ENCODE data around the gene HDGFL3. TPM values are rescaled to one million over a fixed set of nuclear protein-coding genes. Genes with fewer than 3 reads are reported as not detected.
"Not testable (repeated sequence)": the region's sequence is repeated elsewhere in the genome, so short reads cannot be mapped to it uniquely, and the experiment has no call there.

The HDGFL3 gene
- total and polyA plus RNA-seq, 5 donors, result 17.0 to 45.2 (median 36.1) TPM

GRCh38 chr15:83085461-83085860 is 122.2 kb downstream of the HDGFL3 start:
- H3K4me3 ChIP-seq (ENCODE audit: low read length); H3K9me3 ChIP-seq (ENCODE audit: control insufficient read depth, low read length); intact Hi-C loops (cut with DNase I); H3K4me1 ChIP-seq (ENCODE audit: control insufficient read depth, insufficient read depth, low read length); ATAC-seq; DNase-seq; H3K27ac ChIP-seq (ENCODE audit: low read length); H3K27me3 ChIP-seq (ENCODE audit: control insufficient read depth, insufficient read depth): not testable (repeated sequence)
- 87% methylated on average over 3 of the region's 3 CpGs for WGBS

GRCh38 chr15:83082730-83083386 is 124.8 kb downstream of the HDGFL3 start:
- no peaks in the 10 kb centered on the region for H3K9me3 ChIP-seq (ENCODE audit: control insufficient read depth, low read length)
- DNase-seq, result no peak
- H3K4me3 ChIP-seq (ENCODE audit: low read length), result no peak overlapping the region
- ATAC-seq, result no peak
- intact Hi-C loops (cut with DNase I), result no loop called here
- WGBS, result 73% methylated on average over 5 of the region's 5 CpGs
- no peaks in the 10 kb centered on the region for H3K4me1 ChIP-seq (ENCODE audit: control insufficient read depth, insufficient read depth, low read length)
- H3K27ac ChIP-seq (ENCODE audit: low read length), result no peak overlapping the region
- H3K27me3 ChIP-seq (ENCODE audit: control insufficient read depth, insufficient read depth), result no peaks in the 10 kb centered on the region

DNA sequence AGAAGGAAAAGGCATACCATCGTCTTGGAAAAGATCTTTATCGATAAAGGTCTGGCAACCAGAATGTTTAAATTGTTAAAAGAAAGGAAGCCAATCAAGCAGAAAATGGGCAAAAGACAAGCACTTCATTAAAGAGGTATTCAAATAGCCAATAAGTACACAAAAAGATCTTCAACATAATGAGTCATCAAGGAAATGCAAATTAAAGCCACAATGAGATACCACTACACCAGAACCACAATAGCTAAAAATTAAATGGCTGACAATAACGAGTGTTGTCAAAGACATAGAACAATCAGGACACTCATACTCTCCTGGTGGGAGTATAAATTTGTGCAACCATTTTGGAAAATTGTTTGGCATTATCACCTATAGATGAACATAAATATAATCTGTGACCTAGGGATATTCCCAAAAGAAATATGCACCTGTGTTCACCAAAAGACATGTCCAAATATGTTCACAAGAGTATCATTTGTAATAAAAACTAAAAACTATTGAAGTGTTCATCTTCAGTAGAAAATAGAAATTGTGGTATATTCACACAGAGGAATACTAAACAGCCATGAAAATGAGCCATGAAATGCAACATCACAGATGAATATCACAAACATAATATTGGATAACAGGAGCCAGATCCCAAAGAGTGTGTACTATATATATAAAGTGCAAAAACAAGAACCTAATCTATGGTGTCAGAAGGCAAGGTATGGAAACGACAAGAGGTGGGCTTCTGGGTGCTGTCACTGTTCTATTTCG is 126.2 kb downstream of the HDGFL3 start:
- ATAC-seq (no peak), DNase-seq (no peak)
- 80% methylated on average over 5 of the region's 5 CpGs for WGBS
- Histone ChIP-seq H3K4me1 (ENCODE audit: control insufficient read depth, insufficient read depth, low read length) (no peaks in the 10 kb centered on the region), H3K27ac (ENCODE audit: low read length) (no peak overlapping the region), H3K9me3 (ENCODE audit: control insufficient read depth, low read length) (no peaks in the 10 kb centered on the region), H3K27me3 (ENCODE audit: control insufficient read depth, insufficient read depth) (no peaks in the 10 kb centered on the region), H3K4me3 (ENCODE audit: low read length) (no peak overlapping the region)
- intact Hi-C loops (cut with DNase I), result no loop called here

- 77% methylated on average over 7 of the region's 7 CpGs for WGBS
- Histone ChIP-seq H3K27me3 (ENCODE audit: control insufficient read depth, insufficient read depth) (no peaks in the 10 kb centered on the region), H3K4me3 (ENCODE audit: low read length) (no peak overlapping the region), H3K27ac (ENCODE audit: low read length) (no peak overlapping the region), H3K4me1 (ENCODE audit: control insufficient read depth, insufficient read depth, low read length) (no peaks in the 10 kb centered on the region), H3K9me3 (ENCODE audit: control insufficient read depth, low read length) (no peaks in the 10 kb centered on the region)
- intact Hi-C loops (cut with DNase I), result no loop called here
- DNase-seq (no peak), ATAC-seq (peak in 1 of 2 donors; percentile 32)
Measured at GRCh38 chr15:83078712-83079111, 128.9 kb downstream of the HDGFL3 start.

Other genes with a start within 250 kb of the HDGFL3 start
- gene RAMAC, start 221.6 kb downstream of the HDGFL3 start, total RNA-seq, result 10 to 100 TPM; 13.3 to 15.0 (median 13.6) TPM
- 16.4 TPM for gene RAMAC, start 221.6 kb downstream of the HDGFL3 start, polyA plus RNA-seq
- 10 to 100 TPM; 11.0 to 16.0 (median 13.2) TPM for gene C15orf40, start 196.2 kb downstream of the HDGFL3 start, total RNA-seq
- gene C15orf40, start 196.2 kb downstream of the HDGFL3 start, polyA plus RNA-seq, result 12.7 TPM
- 100 to 1,000 TPM; 113 to 134 (median 128) TPM for gene BTBD1, start 140.6 kb downstream of the HDGFL3 start, total RNA-seq
- 47.6 TPM for gene BTBD1, start 140.6 kb downstream of the HDGFL3 start, polyA plus RNA-seq
- gene TM6SF1, start 100.2 kb downstream of the HDGFL3 start, total RNA-seq, result 10 to 100 TPM; 14.8 to 20.9 (median 16.7) TPM
- gene TM6SF1, start 100.2 kb downstream of the HDGFL3 start, polyA plus RNA-seq, result 13.8 TPM
- gene BNC1, start 76.8 kb upstream of the HDGFL3 start, total RNA-seq, result 1 to 10 TPM in 3 of 4 donors, under 1 TPM in 1; 0.79 to 2.3 (median 1.8) TPM
- gene BNC1, start 76.8 kb upstream of the HDGFL3 start, polyA plus RNA-seq, result 0.34 TPM
- 1 to 10 TPM; 1.2 to 4.1 (median 2.4) TPM for gene SH3GL3, start 239.5 kb upstream of the HDGFL3 start, total RNA-seq
- 0.88 TPM for gene SH3GL3, start 239.5 kb upstream of the HDGFL3 start, polyA plus RNA-seq